ENCODE measurements around the gene UBL3.

DNA sequence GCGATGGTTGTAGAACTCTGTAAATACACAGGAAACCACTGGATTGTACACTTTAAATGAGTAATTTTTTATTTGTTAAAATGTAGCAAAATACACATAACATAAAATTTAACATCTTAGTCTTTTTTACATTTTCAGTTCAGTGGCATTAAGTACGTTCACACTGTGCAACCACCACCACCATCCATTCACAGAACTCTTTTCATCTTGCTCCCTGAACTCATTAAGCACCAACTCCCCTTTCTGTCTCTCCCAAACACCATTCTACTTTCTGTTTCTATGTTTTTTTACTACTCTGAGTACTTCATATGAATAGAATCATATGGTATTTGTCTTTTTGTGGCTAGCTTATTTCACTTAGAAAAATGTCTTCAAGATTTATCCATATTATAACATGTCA, 2.7 kb upstream of the UBL3 start:
- TF ChIP-seq, protein P1, sequence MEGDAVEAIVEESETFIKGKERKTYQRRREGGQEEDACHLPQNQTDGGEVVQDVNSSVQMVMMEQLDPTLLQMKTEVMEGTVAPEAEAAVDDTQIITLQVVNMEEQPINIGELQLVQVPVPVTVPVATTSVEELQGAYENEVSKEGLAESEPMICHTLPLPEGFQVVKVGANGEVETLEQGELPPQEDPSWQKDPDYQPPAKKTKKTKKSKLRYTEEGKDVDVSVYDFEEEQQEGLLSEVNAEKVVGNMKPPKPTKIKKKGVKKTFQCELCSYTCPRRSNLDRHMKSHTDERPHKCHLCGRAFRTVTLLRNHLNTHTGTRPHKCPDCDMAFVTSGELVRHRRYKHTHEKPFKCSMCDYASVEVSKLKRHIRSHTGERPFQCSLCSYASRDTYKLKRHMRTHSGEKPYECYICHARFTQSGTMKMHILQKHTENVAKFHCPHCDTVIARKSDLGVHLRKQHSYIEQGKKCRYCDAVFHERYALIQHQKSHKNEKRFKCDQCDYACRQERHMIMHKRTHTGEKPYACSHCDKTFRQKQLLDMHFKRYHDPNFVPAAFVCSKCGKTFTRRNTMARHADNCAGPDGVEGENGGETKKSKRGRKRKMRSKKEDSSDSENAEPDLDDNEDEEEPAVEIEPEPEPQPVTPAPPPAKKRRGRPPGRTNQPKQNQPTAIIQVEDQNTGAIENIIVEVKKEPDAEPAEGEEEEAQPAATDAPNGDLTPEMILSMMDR (optimal IDR thresholded peaks at IDR 0.05 in 1 of 3, IDR thresholded peaks at IDR 0.05 in 1 of 3, conservative IDR thresholded peaks at IDR 0.05 in 1 of 3; ENCODE audit: extremely low read depth in 1 of 3, insufficient read depth in 2 of 3, low read length in 3 of 3), result no peak
- no peak for TF ChIP-seq EZH2 (IDR thresholded peaks at IDR 0.05; ENCODE audit: low read length)
